Small intestine (tissue), 7 donors: ENCODE measurements around the gene ADAR. TPM values are rescaled to one million over a fixed set of nuclear protein-coding genes. Genes with fewer than 3 reads are reported as not detected.

ENCODE experiments used
- DNase-seq, 2 donors: peaks; one replicate each; pipeline versions ENCODE4 v3.0.0 to v3.0.0-alpha.2; 2013
- FAIRE-seq: peaks from 2 replicates; lab custom pipeline; 2012; peaks lifted over from hg19 to GRCh38; lab: Jason Lieb, UNC
- H3K27ac ChIP-seq, 3 donors: one replicate each; pipeline ENCODE4 v1.5.1; 2013; ENCODE audit warnings: low read length in 2 of 3, mild to moderate bottlenecking in 2 of 3, control low read depth in 1 of 3, inconsistent platforms in 1 of 3, low read depth in 1 of 3, moderate library complexity in 1 of 3
- H3K27me3 ChIP-seq, 3 donors: one replicate each; pipeline ENCODE4 v1.6.1; 2013; ENCODE audit warnings: low read length in 3 of 3, inconsistent platforms in 1 of 3; ENCODE audit not compliant: control insufficient read depth in 3 of 3, insufficient read depth in 3 of 3
- H3K36me3 ChIP-seq, 3 donors: one replicate each; pipeline ENCODE4 v1.6.1; 2013; ENCODE audit warnings: low read length in 3 of 3, inconsistent platforms in 1 of 3, low read depth in 1 of 3, mild to moderate bottlenecking in 1 of 3, moderate library complexity in 1 of 3; ENCODE audit not compliant: control insufficient read depth in 3 of 3, insufficient read depth in 2 of 3
- H3K4me1 ChIP-seq, 3 donors: one replicate each; pipeline ENCODE4 v1.6.1; 2013; ENCODE audit warnings: low read length in 2 of 3, inconsistent platforms in 1 of 3, low read depth in 1 of 3, mild to moderate bottlenecking in 1 of 3, moderate library complexity in 1 of 3; ENCODE audit not compliant: control insufficient read depth in 3 of 3, insufficient read depth in 2 of 3
- H3K4me3 ChIP-seq, 3 donors: one replicate each; pipeline ENCODE4 v1.5.1; 2013; ENCODE audit warnings: low read length in 3 of 3, control low read depth in 1 of 3, inconsistent platforms in 1 of 3, low read depth in 1 of 3, mild to moderate bottlenecking in 1 of 3, moderate library complexity in 1 of 3
- H3K9me3 ChIP-seq, 2 donors: one replicate each; pipeline ENCODE4 v1.6.1; 2013; ENCODE audit warnings: low read depth in 1 of 2, low read length in 1 of 2; ENCODE audit not compliant: control insufficient read depth in 2 of 2, insufficient read depth in 1 of 2
- WGBS, 3 donors: extraction: QIAGEN DNeasy Blood & Tissue Kit; methylation state at CpG; one replicate each; pipeline ENCODE4 v1.1.7; 2013; 5-methylcytosine and 5-hydroxymethylcytosine counted together
- polyA plus RNA-seq, 4 donors: library from polyadenylated mRNA; stranded (reverse) in 3 of 4; unstranded in 1 of 4; fragments of 200-250 nt in 3 of 4; fragments of 120-200 nt in 1 of 4; gene quantifications; one replicate each; pipeline versions ENCODE4 v1.2.1 to v1.2.3, GENCODE V29; 2013
- donor health status: healthy with polysubstance abuse.
- donor health status: control.
- donor health status: control.
- donor health status: Bipolar disorder and iron deficiency.
- donor health status: healthy.

ADAR gene
- polyA plus RNA-seq, 4 donors, result 28.6 to 120 (median 47.5) TPM

- Histone ChIP-seq H3K27me3 (no peaks in the 10 kb centered on the region), H3K4me3 (no peak overlapping the region), H3K27ac (peak overlapping the region; percentile 27 to 97 (median 96)), H3K4me1 (peaks cover 2 to 22% (median 10%) of the 10 kb centered on the region in 3 donors), H3K9me3 (no peaks in the 10 kb centered on the region), H3K36me3 (peaks cover 0 to 4% (median 0%) of the 10 kb centered on the region in 3 donors)
- DNase-seq (peak; percentile 10 to 11), FAIRE-seq (no peak)
- 66 to 72% (median 68%) methylated on average over 12 of the region's 12 CpGs for WGBS, 3 donors
These were observed 1.7 kb upstream of the ADAR start for GRCh38 chr1:154609398-154610380.

GRCh38 chr1:154608397-154609270 lies 648 bp upstream of the ADAR start:
- Histone ChIP-seq H3K4me1 (peaks cover 2 to 22% (median 13%) of the 10 kb centered on the region in 3 donors), H3K27me3 (no peaks in the 10 kb centered on the region), H3K36me3 (peaks cover 0 to 4% (median 0%) of the 10 kb centered on the region in 3 donors), H3K27ac (peak overlapping the region; percentile 96 to 100 (median 97)), H3K4me3 (peak overlapping the region; percentile 76 to 98 (median 86)), H3K9me3 (no peaks in the 10 kb centered on the region)
- peak; percentile 40 to 78 for DNase-seq
- 3 to 4% (median 3%) methylated on average over 31 to 37 of the region's 37 CpGs for WGBS, 3 donors
- FAIRE-seq, result no peak

- DNase-seq, result peak in 1 of 2 donors; percentile 56
- Histone ChIP-seq H3K4me1 (peaks cover 2 to 22% (median 13%) of the 10 kb centered on the region in 3 donors), H3K27me3 (no peaks in the 10 kb centered on the region), H3K4me3 (peak overlapping the region; percentile 76 to 98 (median 86)), H3K36me3 (peaks cover 0 to 16% (median 0%) of the 10 kb centered on the region in 3 donors), H3K27ac (peak overlapping the region; percentile 96 to 100 (median 97)), H3K9me3 (no peaks in the 10 kb centered on the region)
- WGBS, 3 donors, result 1 to 4% (median 2%) methylated on average over 11 of the region's 11 CpGs
- no peak for FAIRE-seq
These were observed 829 bp downstream of the ADAR start for GRCh38 chr1:154607106-154607608.

GRCh38 chr1:154605534-154605933 lies 2.5 kb downstream of the ADAR start:
- Histone ChIP-seq H3K4me3 (no peak overlapping the region), H3K27ac (no peak overlapping the region), H3K4me1 (peaks cover 2 to 22% (median 13%) of the 10 kb centered on the region in 3 donors), H3K36me3 (peaks cover 0 to 31% (median 8%) of the 10 kb centered on the region in 3 donors), H3K9me3 (no peaks in the 10 kb centered on the region), H3K27me3 (no peaks in the 10 kb centered on the region)
- FAIRE-seq (no peak), DNase-seq (no peak)
- 58 to 73% (median 62%) methylated on average over 2 of the region's 2 CpGs for WGBS, 3 donors

- no peaks in the 10 kb centered on the region for H3K9me3 ChIP-seq
- H3K36me3 ChIP-seq, result peaks cover 7 to 44% (median 16%) of the 10 kb centered on the region in 3 donors
- no peaks in the 10 kb centered on the region for H3K27me3 ChIP-seq
- WGBS, 3 donors, result 42 to 55% (median 42%) methylated on average over 2 of the region's 2 CpGs
- DNase-seq (no peak), FAIRE-seq (no peak)
- H3K27ac ChIP-seq, result no peak overlapping the region
- no peak overlapping the region for H3K4me3 ChIP-seq
- peaks cover 0 to 14% (median 2%) of the 10 kb centered on the region in 3 donors for H3K4me1 ChIP-seq
These were observed 4.7 kb downstream of the ADAR start for GRCh38 chr1:154603317-154603716.

GRCh38 chr1:154599658-154600057 lies 8.3 kb downstream of the ADAR start:
- Histone ChIP-seq H3K4me1 (peaks cover 0 to 2% (median 0%) of the 10 kb centered on the region in 3 donors), H3K27me3 (no peaks in the 10 kb centered on the region), H3K36me3 (peaks cover 26 to 73% (median 39%) of the 10 kb centered on the region in 3 donors), H3K4me3 (no peak overlapping the region), H3K27ac (no peak overlapping the region), H3K9me3 (no peaks in the 10 kb centered on the region)
- 62 to 82% (median 80%) methylated on average over 3 of the region's 3 CpGs for WGBS, 3 donors
- DNase-seq (no peak), FAIRE-seq (no peak)

GRCh38 chr1:154598871-154599635 lies 8.9 kb downstream of the ADAR start:
- Histone ChIP-seq H3K4me3 (no peak overlapping the region), H3K9me3 (no peaks in the 10 kb centered on the region), H3K27ac (no peak overlapping the region), H3K27me3 (no peaks in the 10 kb centered on the region), H3K4me1 (peaks cover 0 to 2% (median 0%) of the 10 kb centered on the region in 3 donors), H3K36me3 (peaks cover 26 to 73% (median 43%) of the 10 kb centered on the region in 3 donors)
- DNase-seq, result no peak
- no peak for FAIRE-seq
- 67 to 77% (median 72%) methylated on average over 3 of the region's 3 CpGs for WGBS, 3 donors
